ENCODE results near the gene NDUFS2. TPM values are rescaled to one million over a fixed set of nuclear protein-coding genes. Genes with fewer than 3 reads are reported as not detected.

Gene NDUFS2
- total and polyA plus RNA-seq, 2 of the 8 experiments (the other 6 are each of a cell fraction or from before 2014, with no cell fraction given): 95.1 to 113 TPM

DNA sequence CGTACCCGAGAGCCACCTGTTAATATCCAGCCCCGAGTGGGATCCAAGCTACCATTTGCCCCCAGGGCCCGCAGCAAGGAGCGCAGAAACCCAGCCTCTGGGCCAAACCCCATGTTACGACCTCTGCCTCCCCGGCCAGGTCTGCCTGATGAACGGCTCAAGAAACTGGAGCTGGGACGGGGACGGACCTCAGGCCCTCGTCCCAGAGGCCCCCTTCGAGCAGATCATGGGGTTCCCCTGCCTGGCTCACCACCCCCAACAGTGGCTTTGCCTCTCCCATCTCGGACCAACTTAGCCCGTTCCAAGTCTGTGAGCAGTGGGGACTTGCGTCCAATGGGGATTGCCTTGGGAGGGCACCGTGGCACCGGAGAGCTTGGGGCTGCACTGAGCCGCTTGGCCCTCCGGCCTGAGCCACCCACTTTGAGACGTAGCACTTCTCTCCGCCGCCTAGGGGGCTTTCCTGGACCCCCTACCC is 41.5 kb upstream of the NDUFS2 start (continued):
- TF ChIP-seq POLR2A (IDR thresholded peaks at IDR 0.05; ENCODE audit: control extremely low read depth in 1 of 2, low read depth in 2 of 2, low read length in 2 of 2) (no peak), BCL11A (IDR thresholded peaks at IDR 0.05; ENCODE audit: low read depth in 2 of 2, low read length in 2 of 2) (no peak), SRF (IDR thresholded peaks at IDR 0.05; ENCODE audit: low read depth, low read length) (no peak), EP300 (IDR thresholded peaks at IDR 0.05; ENCODE audit: borderline replicate concordance in 1 of 2, low read depth in 2 of 2, low read length in 2 of 2) (no peak)
- TF ChIP-seq, protein P1, sequence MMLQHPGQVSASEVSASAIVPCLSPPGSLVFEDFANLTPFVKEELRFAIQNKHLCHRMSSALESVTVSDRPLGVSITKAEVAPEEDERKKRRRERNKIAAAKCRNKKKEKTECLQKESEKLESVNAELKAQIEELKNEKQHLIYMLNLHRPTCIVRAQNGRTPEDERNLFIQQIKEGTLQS (IDR thresholded peaks at IDR 0.05; ENCODE audit: insufficient read depth, low read depth, low read length): no peak

Measured in H1 (cell line).